ENCODE measurements around the gene RERE. TPM values are rescaled to one million over a fixed set of nuclear protein-coding genes. Genes with fewer than 3 reads are reported as not detected.

Gene RERE
- total RNA-seq, 1 experiment from 2014 or later = 161 TPM

DNA sequence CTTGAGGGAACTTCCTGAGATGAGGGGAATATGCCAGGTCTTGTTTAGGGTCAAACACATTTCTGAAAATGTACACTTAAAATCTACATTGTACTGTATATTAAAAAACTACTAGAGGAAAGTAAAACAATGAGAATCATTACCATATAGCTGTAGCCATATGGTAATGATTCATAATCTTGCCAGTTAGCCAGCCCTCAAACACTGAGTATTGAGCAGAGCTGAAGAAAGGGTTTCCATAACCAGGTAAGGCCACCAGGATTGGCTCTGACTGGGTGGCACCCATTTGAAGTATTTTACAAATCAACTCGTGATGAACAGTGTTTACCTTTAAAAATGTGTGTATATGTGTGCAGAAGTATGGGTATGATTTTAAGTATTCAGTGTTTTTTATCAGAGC lies 272.8 kb downstream of the RERE start (continued):
- TF ChIP-seq FOXP1 (CRISPR knock-in tag; IDR thresholded peaks at IDR 0.05; ENCODE audit: borderline replicate concordance) (no peak), ETV6 (CRISPR knock-in tag; IDR thresholded peaks at IDR 0.05) (no peak), ESRRA (CRISPR knock-in tag; IDR thresholded peaks at IDR 0.05; ENCODE audit: borderline replicate concordance) (no peak)

DNA sequence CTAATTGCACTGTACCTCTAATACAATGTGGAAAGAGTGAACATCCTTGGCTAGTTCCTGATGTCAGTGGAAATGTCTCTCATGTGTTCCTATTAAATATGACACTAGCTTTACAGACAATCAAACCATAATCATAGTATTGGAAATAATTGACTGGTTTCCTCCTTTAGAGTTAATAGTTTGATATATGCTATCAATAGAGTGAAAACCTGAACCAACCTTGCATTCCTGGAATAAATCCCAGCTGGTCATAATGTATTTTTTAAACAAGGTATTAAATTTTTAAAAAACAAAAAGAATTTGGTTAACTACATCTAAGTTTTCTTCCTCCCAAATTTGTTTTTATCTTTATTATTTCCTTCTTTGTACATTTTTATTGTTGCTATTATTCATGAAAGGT lies 273.5 kb downstream of the RERE start:
- Mint-ChIP-seq H3K9me3 (no peaks in the 10 kb centered on the region), H3K4me3 (no peak overlapping the region), H3K36me3 (peaks cover 23% of the 10 kb centered on the region), H3K27ac (no peak overlapping the region), H3K27me3 (ENCODE audit: low read depth) (no peaks in the 10 kb centered on the region), H3K4me1 (peaks cover 4% of the 10 kb centered on the region; the same call in 1 of the 2 replicates)
- DNase-seq (ENCODE audit: low spot score) = no peak
- ATAC-seq = no peak
- ChIA-PET CTCF (interaction anchor here (1.3 kb wide), 1 partner anchor 183 kb away, joined by 3 read pairs; no protein-coding TSS in a partner anchor), POLR2A (no interaction called here)
- TF ChIP-seq, protein P1, sequence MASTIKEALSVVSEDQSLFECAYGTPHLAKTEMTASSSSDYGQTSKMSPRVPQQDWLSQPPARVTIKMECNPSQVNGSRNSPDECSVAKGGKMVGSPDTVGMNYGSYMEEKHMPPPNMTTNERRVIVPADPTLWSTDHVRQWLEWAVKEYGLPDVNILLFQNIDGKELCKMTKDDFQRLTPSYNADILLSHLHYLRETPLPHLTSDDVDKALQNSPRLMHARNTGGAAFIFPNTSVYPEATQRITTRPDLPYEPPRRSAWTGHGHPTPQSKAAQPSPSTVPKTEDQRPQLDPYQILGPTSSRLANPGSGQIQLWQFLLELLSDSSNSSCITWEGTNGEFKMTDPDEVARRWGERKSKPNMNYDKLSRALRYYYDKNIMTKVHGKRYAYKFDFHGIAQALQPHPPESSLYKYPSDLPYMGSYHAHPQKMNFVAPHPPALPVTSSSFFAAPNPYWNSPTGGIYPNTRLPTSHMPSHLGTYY (CRISPR knock-in tag; IDR thresholded peaks at IDR 0.05) = no peak
- TF ChIP-seq NR1H2 (CRISPR knock-in tag; IDR thresholded peaks at IDR 0.05) (no peak), ATF1 (CRISPR knock-in tag; IDR thresholded peaks at IDR 0.05) (no peak), NR3C1 (CRISPR knock-in tag; conservative IDR thresholded peaks at IDR 0.05; ENCODE audit: low read depth) (no peak), ETV6 (CRISPR knock-in tag; IDR thresholded peaks at IDR 0.05) (no peak), ZNF532 (CRISPR knock-in tag; IDR thresholded peaks at IDR 0.05; ENCODE audit: borderline replicate concordance) (no peak), CTCF (IDR thresholded peaks at IDR 0.05) (no peak), SMAD3 (CRISPR knock-in tag; IDR thresholded peaks at IDR 0.05; ENCODE audit: borderline replicate concordance) (no peak), ATF6 (CRISPR knock-in tag; IDR thresholded peaks at IDR 0.05) (no peak), JAZF1 (CRISPR knock-in tag; IDR thresholded peaks at IDR 0.05) (no peak), TP53 (CRISPR knock-in tag; IDR thresholded peaks at IDR 0.05) (no peak), FOXP4 (CRISPR knock-in tag; IDR thresholded peaks at IDR 0.05) (no peak), NFATC4 (CRISPR knock-in tag; IDR thresholded peaks at IDR 0.05) (no peak), RORB (CRISPR knock-in tag; IDR thresholded peaks at IDR 0.05) (no peak)
- TF ChIP-seq, protein P2, sequence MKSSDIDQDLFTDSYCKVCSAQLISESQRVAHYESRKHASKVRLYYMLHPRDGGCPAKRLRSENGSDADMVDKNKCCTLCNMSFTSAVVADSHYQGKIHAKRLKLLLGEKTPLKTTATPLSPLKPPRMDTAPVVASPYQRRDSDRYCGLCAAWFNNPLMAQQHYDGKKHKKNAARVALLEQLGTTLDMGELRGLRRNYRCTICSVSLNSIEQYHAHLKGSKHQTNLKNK (CRISPR knock-in tag; IDR thresholded peaks at IDR 0.05) = no peak
- TF ChIP-seq, protein P3, sequence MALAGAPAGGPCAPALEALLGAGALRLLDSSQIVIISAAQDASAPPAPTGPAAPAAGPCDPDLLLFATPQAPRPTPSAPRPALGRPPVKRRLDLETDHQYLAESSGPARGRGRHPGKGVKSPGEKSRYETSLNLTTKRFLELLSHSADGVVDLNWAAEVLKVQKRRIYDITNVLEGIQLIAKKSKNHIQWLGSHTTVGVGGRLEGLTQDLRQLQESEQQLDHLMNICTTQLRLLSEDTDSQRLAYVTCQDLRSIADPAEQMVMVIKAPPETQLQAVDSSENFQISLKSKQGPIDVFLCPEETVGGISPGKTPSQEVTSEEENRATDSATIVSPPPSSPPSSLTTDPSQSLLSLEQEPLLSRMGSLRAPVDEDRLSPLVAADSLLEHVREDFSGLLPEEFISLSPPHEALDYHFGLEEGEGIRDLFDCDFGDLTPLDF (CRISPR knock-in tag; IDR thresholded peaks at IDR 0.05) = no peak
- TF ChIP-seq, protein P4, sequence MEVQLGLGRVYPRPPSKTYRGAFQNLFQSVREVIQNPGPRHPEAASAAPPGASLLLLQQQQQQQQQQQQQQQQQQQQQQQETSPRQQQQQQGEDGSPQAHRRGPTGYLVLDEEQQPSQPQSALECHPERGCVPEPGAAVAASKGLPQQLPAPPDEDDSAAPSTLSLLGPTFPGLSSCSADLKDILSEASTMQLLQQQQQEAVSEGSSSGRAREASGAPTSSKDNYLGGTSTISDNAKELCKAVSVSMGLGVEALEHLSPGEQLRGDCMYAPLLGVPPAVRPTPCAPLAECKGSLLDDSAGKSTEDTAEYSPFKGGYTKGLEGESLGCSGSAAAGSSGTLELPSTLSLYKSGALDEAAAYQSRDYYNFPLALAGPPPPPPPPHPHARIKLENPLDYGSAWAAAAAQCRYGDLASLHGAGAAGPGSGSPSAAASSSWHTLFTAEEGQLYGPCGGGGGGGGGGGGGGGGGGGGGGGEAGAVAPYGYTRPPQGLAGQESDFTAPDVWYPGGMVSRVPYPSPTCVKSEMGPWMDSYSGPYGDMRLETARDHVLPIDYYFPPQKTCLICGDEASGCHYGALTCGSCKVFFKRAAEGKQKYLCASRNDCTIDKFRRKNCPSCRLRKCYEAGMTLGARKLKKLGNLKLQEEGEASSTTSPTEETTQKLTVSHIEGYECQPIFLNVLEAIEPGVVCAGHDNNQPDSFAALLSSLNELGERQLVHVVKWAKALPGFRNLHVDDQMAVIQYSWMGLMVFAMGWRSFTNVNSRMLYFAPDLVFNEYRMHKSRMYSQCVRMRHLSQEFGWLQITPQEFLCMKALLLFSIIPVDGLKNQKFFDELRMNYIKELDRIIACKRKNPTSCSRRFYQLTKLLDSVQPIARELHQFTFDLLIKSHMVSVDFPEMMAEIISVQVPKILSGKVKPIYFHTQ (CRISPR knock-in tag; IDR thresholded peaks at IDR 0.05) = no peak
- TF ChIP-seq, protein P5, sequence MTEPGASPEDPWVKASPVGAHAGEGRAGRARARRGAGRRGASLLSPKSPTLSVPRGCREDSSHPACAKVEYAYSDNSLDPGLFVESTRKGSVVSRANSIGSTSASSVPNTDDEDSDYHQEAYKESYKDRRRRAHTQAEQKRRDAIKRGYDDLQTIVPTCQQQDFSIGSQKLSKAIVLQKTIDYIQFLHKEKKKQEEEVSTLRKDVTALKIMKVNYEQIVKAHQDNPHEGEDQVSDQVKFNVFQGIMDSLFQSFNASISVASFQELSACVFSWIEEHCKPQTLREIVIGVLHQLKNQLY (CRISPR knock-in tag; IDR thresholded peaks at IDR 0.05) = no peak

All from WTC11 (cell line).